IPS-NIHi11 (cell line): ENCODE data around the gene ZNF865.

Experiments used
- DNase-seq: peaks from one replicate; pipeline ENCODE4 v3.0.0; 2012; ENCODE audit warnings: mixed read lengths, low spot score

The ZNF865 gene

DNA sequence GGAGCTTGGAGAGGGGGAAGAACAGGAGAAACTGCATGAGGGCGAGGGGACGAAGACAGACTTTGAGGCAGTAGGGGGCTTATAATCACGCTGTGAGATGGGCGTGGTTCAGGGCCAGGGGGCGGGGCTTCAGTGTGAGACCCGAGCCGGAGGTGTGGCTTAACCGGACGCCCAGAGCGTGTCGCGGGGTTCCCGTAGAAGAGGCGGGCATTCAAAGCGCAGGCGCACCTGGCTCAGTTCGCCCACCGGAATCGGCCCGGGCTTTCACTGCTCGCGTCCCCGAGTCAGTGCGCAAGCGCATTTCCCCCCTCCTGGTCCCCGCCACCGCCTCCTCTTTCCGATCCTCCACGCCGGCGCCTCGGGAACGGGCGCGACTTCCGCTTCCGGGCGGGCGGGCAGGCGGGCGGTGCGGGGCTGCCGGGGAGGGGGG, 225 bp upstream of the ZNF865 start:
- DNase-seq = peak; percentile 87

- no peak for DNase-seq
Observed at GRCh38 chr19:55606471-55606787, 982 bp downstream of the ZNF865 start.

DNA sequence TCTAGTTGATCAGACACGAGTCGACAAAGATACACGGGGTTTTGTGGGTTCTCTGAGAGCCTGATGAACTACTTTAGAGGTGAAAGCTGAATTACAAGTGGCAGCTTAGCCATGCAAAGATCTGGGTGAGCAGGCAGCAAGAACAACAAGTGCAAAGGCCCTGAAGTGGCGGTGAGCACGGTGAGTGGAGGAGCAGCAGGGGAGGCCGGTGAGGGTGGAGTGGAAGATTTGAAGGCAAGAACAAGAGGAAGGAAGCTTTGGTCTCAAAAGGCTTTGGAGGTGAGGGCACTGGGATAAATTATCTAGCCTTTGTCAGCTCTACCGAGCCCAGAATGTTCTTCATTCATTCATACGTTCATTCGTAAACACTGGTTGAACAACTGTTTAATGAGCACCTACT, 1.4 kb downstream of the ZNF865 start:
- no peak for DNase-seq

GRCh38 chr19:55609326-55609725, 3.9 kb downstream of the ZNF865 start:
- DNase-seq = no peak

DNA sequence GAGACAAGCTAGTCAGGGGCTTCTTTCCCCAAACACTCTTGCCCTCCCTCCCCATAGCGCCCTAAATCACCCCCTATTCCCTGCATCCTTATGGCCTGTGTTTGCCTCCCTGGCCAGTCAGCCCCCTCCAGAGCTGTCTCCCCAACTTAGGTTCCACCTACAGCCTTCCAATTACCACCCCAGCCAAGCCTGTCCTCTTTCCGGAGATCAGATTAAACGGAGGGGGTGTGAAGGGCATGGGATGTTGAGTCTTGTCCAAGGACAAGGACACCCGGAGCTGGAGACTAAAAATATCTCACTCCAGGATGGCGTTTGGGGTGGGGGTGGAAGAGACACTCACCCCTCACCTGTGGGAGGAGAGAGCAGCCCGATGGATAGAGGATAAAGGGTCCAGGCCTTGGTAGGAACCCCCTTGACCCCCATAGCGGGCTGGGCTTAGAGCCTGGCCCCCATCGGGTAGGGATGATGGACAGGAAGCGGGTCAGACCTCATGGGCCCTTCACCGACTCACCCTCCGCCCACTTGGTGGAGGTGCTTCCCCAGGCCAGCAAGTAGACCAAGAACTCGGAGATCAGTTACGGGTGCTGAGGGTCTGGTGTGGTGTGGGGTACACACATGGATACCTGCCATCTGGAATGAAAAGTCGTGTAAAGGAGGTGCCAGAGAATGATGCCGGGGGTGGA, 6.0 kb downstream of the ZNF865 start:
- no peak for DNase-seq

GRCh38 chr19:55611983-55612645, 6.7 kb downstream of the ZNF865 start:
- no peak for DNase-seq

- DNase-seq = no peak
Observed at GRCh38 chr19:55613396-55613795, 7.9 kb downstream of the ZNF865 start.

DNA sequence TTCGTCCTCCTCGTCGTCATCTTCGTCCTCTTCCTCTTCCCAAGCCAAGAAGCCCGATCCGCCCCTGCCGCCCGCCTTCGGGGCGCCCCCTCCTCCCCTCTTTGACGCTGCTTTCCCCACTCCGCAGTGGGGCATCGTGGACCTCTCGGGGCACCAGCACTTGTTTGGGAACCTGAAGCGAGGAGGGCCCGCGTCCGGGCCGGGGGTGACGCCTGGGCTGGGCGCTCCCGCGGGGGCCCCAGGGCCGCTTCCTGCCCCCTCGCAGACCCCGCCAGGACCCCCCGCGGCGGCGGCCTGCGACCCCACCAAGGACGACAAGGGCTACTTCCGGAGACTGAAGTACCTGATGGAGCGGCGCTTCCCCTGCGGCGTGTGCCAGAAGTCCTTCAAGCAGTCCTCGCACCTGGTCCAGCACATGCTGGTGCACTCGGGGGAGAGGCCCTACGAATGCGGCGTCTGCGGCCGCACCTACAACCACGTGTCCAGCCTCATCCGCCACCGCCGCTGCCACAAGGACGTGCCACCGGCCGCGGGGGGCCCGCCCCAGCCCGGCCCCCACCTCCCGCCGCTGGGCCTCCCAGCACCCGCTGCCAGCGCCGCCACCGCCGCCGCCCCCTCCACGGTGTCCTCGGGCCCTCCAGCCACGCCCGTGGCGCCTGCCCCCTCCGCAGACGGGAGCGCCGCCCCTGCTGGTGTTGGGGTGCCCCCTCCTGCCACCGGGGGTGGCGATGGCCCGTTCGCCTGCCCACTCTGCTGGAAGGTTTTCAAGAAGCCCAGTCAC, 8.7 kb downstream of the ZNF865 start:
- DNase-seq = peak; percentile 21

DNA sequence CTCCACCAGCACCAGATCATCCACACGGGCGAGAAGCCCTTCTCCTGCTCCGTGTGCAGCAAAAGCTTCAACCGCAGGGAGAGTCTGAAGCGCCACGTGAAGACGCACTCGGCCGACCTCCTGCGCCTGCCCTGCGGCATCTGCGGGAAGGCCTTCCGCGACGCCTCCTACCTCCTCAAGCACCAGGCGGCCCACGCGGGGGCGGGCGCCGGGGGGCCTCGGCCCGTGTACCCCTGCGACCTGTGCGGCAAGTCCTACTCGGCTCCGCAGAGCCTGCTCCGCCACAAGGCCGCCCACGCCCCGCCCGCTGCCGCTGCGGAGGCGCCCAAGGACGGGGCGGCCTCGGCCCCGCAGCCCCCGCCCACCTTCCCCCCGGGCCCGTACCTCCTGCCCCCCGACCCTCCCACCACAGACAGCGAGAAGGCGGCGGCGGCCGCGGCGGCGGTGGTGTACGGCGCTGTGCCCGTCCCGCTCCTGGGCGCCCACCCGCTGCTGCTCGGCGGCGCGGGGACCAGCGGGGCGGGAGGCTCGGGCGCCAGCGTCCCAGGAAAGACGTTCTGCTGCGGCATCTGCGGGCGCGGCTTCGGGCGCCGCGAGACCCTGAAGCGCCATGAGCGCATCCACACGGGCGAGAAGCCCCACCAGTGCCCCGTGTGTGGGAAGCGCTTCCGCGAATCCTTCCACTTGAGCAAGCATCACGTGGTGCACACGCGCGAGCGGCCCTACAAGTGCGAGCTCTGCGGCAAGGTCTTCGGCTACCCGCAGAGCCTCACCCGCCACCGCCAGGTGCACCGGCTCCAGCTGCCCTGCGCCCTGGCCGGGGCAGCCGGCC, 9.5 kb downstream of the ZNF865 start:
- DNase-seq = peak; percentile 21

DNA sequence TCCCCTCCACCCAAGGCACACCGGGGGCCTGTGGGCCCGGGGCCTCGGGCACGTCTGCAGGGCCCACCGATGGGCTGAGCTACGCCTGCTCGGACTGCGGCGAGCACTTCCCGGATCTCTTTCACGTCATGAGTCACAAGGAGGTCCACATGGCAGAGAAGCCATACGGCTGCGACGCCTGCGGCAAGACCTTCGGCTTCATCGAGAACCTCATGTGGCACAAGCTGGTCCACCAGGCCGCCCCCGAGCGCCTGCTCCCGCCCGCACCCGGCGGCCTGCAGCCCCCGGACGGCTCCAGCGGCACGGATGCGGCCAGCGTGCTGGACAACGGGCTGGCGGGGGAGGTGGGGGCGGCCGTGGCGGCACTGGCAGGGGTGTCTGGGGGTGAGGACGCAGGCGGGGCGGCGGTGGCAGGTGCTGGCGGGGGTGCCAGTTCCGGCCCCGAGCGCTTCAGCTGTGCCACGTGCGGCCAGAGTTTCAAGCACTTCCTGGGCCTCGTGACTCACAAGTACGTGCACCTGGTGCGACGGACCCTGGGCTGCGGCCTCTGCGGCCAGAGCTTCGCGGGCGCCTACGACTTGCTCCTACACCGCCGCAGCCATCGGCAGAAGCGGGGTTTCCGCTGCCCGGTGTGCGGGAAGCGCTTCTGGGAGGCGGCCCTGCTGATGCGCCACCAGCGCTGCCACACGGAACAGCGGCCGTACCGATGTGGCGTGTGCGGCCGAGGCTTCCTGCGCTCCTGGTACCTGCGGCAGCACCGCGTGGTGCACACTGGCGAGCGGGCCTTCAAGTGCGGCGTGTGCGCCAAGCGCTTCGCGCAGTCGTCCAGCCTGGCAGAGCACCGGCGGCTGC, 10.3 kb downstream of the ZNF865 start:
- DNase-seq = peak; percentile 11

DNA sequence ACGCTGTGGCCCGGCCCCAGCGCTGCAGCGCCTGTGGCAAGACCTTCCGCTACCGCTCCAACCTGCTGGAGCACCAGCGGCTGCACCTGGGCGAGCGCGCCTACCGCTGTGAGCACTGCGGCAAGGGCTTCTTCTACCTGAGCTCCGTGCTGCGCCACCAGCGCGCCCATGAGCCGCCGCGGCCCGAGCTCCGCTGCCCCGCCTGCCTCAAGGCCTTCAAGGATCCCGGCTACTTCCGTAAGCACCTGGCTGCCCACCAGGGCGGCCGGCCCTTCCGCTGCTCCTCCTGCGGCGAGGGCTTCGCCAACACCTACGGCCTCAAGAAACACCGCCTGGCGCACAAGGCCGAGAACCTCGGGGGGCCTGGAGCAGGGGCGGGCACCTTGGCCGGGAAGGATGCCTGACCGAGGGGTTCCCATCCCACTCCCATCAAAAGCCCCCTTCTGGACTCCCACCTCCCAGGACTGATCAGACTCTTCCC, 11.0 kb downstream of the ZNF865 start:
- peak; percentile 11 for DNase-seq

- no peak for DNase-seq
Observed at GRCh38 chr19:55617426-55617825, 12.0 kb downstream of the ZNF865 start.

DNA sequence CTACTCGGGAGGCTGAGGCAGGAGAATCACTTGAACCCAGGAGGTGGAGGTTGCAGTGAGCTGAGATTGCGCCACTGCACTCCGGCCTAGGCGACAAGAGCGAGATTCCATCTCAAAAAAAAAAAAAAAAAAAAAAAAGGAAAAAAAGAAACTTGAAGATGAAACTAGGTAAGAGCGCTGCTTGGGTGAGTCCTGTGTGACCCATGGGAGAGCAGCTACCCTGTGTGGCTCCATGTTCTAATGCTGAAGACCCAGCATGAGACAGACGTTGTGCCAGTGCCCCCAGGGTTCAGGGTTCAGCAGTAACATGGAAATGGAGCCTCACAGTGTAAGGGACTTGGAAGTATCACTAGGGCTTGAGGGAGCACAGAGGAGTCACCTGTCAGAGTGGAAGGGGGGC, 13.0 kb downstream of the ZNF865 start:
- DNase-seq = no peak

GRCh38 chr19:55619286-55619685, 13.8 kb downstream of the ZNF865 start:
- DNase-seq = no peak

DNA sequence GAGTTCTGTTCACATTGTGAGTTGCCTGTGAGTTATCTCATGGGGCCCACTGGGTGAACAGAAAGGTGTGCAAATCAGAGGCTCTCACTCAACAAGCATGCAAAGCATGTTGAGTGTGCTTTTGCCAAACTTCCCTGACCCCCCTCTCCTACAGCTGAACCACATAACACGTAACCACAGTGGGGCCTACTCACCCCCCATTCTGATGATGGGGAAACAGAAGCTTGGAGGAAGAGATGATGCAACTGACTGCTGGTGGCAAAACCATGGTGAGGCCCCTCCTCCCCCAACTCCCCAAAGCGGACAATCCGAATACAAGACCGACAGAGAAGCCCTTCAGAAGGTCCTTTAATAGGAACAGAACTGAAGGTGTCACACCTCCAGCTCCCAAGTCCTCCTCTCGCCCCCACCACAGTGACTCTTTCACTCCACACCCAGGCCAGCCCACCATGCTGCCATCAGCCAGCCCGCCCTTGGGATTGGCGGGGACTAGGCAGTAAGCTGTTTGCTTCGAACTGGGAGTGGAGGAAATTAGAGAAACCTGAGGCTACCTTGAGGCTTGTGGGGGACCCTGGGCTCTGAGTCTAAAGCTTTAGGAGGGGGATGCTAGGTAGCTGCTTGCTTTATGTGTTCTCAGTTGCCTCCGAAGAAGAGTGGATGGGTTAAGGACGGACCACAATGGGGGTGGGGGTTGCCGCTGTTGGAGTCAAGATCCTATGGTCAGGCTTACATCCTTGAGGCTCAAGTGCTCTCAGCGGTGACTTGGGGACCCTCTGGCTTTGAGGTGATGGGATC, 15.2 kb downstream of the ZNF865 start:
- DNase-seq = no peak

DNA sequence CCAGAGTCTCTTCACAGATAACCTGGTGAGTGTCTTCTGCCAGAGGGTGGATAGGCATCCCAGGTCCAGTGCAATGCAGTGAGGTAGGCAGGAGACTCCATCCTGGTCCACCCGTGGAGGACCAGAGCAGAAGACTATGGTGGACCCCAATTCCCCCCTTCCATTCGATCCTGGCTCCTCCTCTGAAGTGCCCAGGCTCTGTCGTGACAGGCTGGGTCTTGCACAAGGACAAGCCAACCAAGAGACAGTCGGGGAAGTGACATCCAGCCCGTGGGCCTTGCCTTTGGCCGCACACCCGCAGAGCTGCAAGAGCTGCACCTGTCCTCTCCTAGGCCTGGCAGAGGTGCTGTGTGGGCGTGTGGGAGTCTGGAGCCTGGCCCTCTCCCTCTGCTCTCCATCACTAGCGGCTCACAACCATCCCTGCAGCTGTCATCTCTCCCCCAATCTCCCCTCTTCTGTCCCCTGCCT, 15.8 kb downstream of the ZNF865 start:
- DNase-seq = no peak

GRCh38 chr19:55621673-55622231, 16.3 kb downstream of the ZNF865 start:
- DNase-seq = no peak

DNA sequence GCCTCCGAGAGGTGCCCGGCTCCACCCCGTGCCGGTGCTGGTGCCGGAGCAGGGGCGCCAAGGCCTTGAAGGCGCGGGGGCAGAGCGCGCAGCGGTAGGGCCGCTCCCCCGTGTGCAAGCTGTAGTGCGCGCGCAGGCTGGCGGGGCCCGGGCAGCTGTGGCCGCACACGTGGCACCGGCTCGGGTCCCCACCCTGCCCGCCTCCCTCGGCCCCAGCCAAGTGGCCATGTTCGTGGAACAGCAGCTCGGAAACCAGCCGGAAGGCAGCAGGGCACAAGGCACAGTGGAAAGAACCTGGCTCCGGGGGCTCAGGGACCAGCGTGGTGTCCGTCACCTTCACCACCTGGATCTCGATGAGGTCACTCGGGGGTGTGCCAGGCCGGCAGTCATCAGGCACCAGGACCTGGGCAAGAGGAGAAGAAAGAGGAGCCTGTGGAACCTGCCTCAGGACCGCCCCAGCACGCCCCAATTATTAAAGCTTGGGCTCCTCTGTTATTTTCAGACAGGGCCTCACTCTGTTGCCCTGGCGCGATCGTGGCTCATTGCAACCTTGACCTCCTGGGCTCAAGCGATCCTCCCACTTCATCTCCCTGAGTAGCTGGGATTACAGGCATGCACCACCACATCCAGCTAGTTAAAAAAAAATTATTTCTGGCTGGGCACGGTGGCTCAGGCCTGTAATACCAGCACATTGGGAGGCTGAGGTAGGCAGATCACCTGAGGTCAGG, 17.0 kb downstream of the ZNF865 start:
- peak; percentile 11 for DNase-seq

DNA sequence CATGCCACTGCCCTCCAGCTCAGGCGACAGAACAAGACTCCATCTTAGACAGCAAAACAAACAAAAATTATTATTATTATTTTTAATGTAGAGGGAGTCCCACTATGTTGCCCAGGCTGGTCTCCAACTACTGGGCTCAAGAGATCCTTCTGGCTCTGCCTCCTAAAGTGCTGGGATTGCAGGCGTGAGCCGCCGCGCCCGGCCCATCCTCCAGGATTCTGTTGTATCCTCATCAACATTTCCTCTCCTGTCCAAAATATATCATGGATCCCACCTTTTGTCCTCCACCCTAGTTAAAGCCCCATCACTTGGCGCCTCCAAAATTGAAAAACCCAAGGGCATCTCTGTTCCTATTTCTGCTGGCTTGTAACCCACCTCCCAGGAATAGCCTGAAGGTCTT, 17.7 kb downstream of the ZNF865 start:
- DNase-seq = no peak
